IMR-90 (cell line): ENCODE results near the gene HTR3A. TPM values are rescaled to one million over a fixed set of nuclear protein-coding genes. Genes with fewer than 3 reads are reported as not detected.

Source experiments
- ATAC-seq: fragments of 200-7000 bp; cut with Tn5 transposase; 2 replicates; pipeline ENCODE4 v1.9.1; 2020; ENCODE audit warnings: low read depth, mild to moderate bottlenecking, moderate library complexity
- BruUV-seq: library from RNA; stranded (reverse); fragments of 400-500 nt; replicated peaks from 2 replicates; lab custom pipeline; 2021; lab: Mats Ljungman, UMichigan
- CTCF ChIA-PET: fragments of 300-600 bp; formaldehyde crosslinking; extraction: SDS; loops from one replicate; lab custom pipeline; 2021; ENCODE audit warnings: antibody characterized with exemption; lab: Yijun Ruan, JAX
- POLR2A ChIA-PET: fragments of 300-600 bp; sonication (Branson Sonifier 250); formaldehyde crosslinking; loops from one replicate; lab custom pipeline; 2022; ENCODE audit warnings: antibody characterized with exemption; ENCODE audit not compliant: unreplicated experiment; lab: Charles Lee
- DNase-seq: peaks from one replicate; pipeline ENCODE4 v3.0.0; 2013
- H2AFZ ChIP-seq: replicated peaks from 2 replicates; pipeline ENCODE3; 2013; ENCODE audit warnings: low read length, mild to moderate bottlenecking; ENCODE audit not compliant: poor library complexity
- H2AK5ac ChIP-seq: 2 replicates; pipeline ENCODE4 v1.6.1; 2013; ENCODE audit warnings: low read depth, low read length, inconsistent platforms
- H2AK9ac ChIP-seq: replicated peaks from 2 replicates; pipeline ENCODE3; 2013; ENCODE audit warnings: mild to moderate bottlenecking, low read depth, low read length, moderate library complexity; ENCODE audit not compliant: poor library complexity
- H2BK120ac ChIP-seq: 2 replicates; pipeline ENCODE4 v1.6.1; 2013; ENCODE audit warnings: low read depth, low read length, inconsistent platforms
- H2BK15ac ChIP-seq: 3 replicates; pipeline ENCODE4 v1.6.1; 2013; ENCODE audit warnings: low read depth, low read length, inconsistent platforms
- H2BK20ac ChIP-seq: 2 replicates; pipeline ENCODE4 v1.6.1; 2013; ENCODE audit warnings: low read depth, mild to moderate bottlenecking, inconsistent platforms, low read length, moderate library complexity
- H2BK5ac ChIP-seq: 2 replicates; pipeline ENCODE4 v1.6.1; 2013; ENCODE audit warnings: mild to moderate bottlenecking, low read depth, low read length, inconsistent platforms; ENCODE audit not compliant: poor library complexity, severe bottlenecking
- H3K14ac ChIP-seq: replicated peaks from 2 replicates; pipeline ENCODE4 v1.6.1; 2013; ENCODE audit warnings: low read depth, low read length, inconsistent platforms
- H3K18ac ChIP-seq: 2 replicates; pipeline ENCODE4 v1.6.1; 2013; ENCODE audit warnings: low read depth, low read length, control low read depth
- H3K23ac ChIP-seq: 2 replicates; pipeline ENCODE4 v1.6.1; 2013; ENCODE audit warnings: low read depth, low read length, inconsistent platforms
- H3K27ac ChIP-seq: 2 replicates; pipeline ENCODE4 v1.5.1; 2013; ENCODE audit warnings: mild to moderate bottlenecking, control low read depth, low read length; ENCODE audit not compliant: insufficient read depth
- H3K27me3 ChIP-seq: 2 replicates; pipeline ENCODE4 v1.6.1; 2013; ENCODE audit warnings: low read length; ENCODE audit not compliant: control insufficient read depth, insufficient read depth
- H3K36me3 ChIP-seq: 2 replicates; pipeline ENCODE4 v1.6.1; 2013; ENCODE audit warnings: low read length, mixed read lengths; ENCODE audit not compliant: control insufficient read depth, insufficient read depth
- H3K4ac ChIP-seq: 2 replicates; pipeline ENCODE4 v1.6.1; 2013; ENCODE audit warnings: low read depth, low read length, inconsistent platforms
- H3K4me1 ChIP-seq: 2 replicates; pipeline ENCODE4 v1.6.1; 2013; ENCODE audit warnings: low read length, mixed read lengths; ENCODE audit not compliant: control insufficient read depth, insufficient read depth
- H3K4me2 ChIP-seq: 2 replicates; pipeline ENCODE4 v1.6.1; 2013; ENCODE audit warnings: low read depth, mild to moderate bottlenecking, control low read depth, low read length, moderate library complexity
- H3K4me3 ChIP-seq: 2 replicates; pipeline ENCODE4 v1.5.1; 2013; ENCODE audit warnings: low read depth, mild to moderate bottlenecking, control low read depth, low read length, moderate library complexity; ENCODE audit not compliant: insufficient read depth
- H3K56ac ChIP-seq: 2 replicates; pipeline ENCODE4 v1.6.1; 2013; ENCODE audit warnings: low read length, inconsistent platforms; ENCODE audit not compliant: insufficient read depth; ENCODE audit errors: extremely low read depth
- H3K79me1 ChIP-seq, 2 experiments: 2 replicates each; pipeline ENCODE4 v1.6.1; 2013; ENCODE audit warnings: low read length in 2 of 2, inconsistent platforms in 1 of 2, low read depth in 1 of 2
- H3K9ac ChIP-seq: 2 replicates; pipeline ENCODE4 v1.6.1; 2013; ENCODE audit warnings: low read depth, low read length, control low read depth
- H3K9me1 ChIP-seq: 2 replicates; pipeline ENCODE4 v1.6.1; 2013; ENCODE audit warnings: low read length, inconsistent platforms; ENCODE audit not compliant: insufficient read depth
- H3K9me3 ChIP-seq: 2 replicates; pipeline ENCODE4 v1.6.1; 2013; ENCODE audit warnings: low read length; ENCODE audit not compliant: control insufficient read depth, insufficient read depth
- H4K20me1 ChIP-seq: 2 replicates; pipeline ENCODE4 v1.6.1; 2013; ENCODE audit warnings: low read length, inconsistent platforms; ENCODE audit not compliant: insufficient read depth
- H4K5ac ChIP-seq: 2 replicates; pipeline ENCODE4 v1.6.1; 2013; ENCODE audit warnings: mild to moderate bottlenecking, low read depth, low read length, control low read depth
- H4K8ac ChIP-seq, 2 experiments: 2 replicates each; pipeline ENCODE4 v1.6.1; 2013; ENCODE audit warnings: low read depth in 2 of 2, low read length in 2 of 2, control low read depth in 1 of 2, inconsistent platforms in 1 of 2
- H4K91ac ChIP-seq: 2 replicates; pipeline ENCODE4 v1.6.1; 2013; ENCODE audit warnings: low read depth, low read length, inconsistent platforms; ENCODE audit not compliant: insufficient read depth
- MXI1 ChIP-seq: IDR thresholded peaks from 2 replicates; pipeline ENCODE4 v1.6.1; 2012; ENCODE audit warnings: low read depth, mild to moderate bottlenecking, low read length, moderate library complexity, borderline replicate concordance
- POLR2A ChIP-seq: IDR thresholded peaks from 2 replicates; pipeline ENCODE4 v1.6.1; 2012; ENCODE audit warnings: mild to moderate bottlenecking, low read depth, low read length
- RAD21 ChIP-seq: IDR thresholded peaks from 2 replicates; pipeline ENCODE4 v1.6.1; 2012; ENCODE audit warnings: low read length, improper control_type of control experiment
- WGBS, 2 experiments: methylation state at CpG; one replicate each; pipeline versions ENCODE4 v1.1.5 to v1.1.7; 2013; ENCODE audit warnings: missing lambda C conversion rate in 2 of 2; ENCODE audit not compliant: insufficient read length in 1 of 2; ENCODE audit errors: extremely low coverage in 2 of 2; 5-methylcytosine and 5-hydroxymethylcytosine counted together
- dilution Hi-C: fragments of 300-500 bp; cut with HindIII; formaldehyde crosslinking; loops from one replicate; pipeline ENCODE4 v1.14.3; 2018; ENCODE audit warnings: low sequenced_read_pairs; ENCODE audit not compliant: unreplicated experiment
- in situ Hi-C: fragments of 300-500 bp; cut with MboI; formaldehyde crosslinking; loops from 3 replicates; pipeline ENCODE4 v1.14.3; 2019; ENCODE audit warnings: low sequenced_read_pairs, inconsistent platforms, mixed read lengths
- intact Hi-C: fragments of 100-400 bp; cut with micrococcal nuclease; formaldehyde crosslinking; loops from 2 replicates; pipeline ENCODE4 v1.10.0; 2022
- polyA plus RNA-seq, 3 experiments: library from polyadenylated mRNA; depleted of rRNA; stranded (reverse); fragments of >200 nt; gene quantifications; 2 replicates each; pipeline ENCODE4 v1.2.3, GENCODE V29; 2012; ENCODE audit warnings: low replicate concordance in 1 of 3
- total RNA-seq: library from RNA; depleted of rRNA; stranded (reverse); fragments of >200 nt; gene quantifications from 2 replicates; pipeline ENCODE4 v1.2.3, GENCODE V29; 2012

The HTR3A gene
- total and polyA plus RNA-seq, 2 of the 4 experiments (the other 2 are of a cell fraction): not detected

DNA sequence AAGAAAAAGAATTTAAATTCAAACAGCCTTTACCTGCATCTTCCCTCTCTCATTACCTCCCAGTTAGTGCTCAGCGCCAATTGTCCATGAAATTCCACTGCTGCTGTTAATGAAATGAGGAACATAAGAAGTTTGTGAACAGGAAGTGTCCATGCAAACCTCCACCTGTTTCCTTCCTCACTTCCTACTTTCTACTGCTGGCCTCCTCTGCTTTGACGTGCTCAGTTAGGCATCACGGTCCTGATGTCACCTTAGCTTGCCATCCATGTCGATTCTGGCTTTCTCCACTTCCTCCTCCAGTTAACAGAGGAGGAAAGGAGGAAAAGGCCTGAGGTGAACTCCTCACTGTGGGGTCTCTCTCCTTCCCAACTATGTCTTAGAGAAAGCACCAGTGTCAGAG is 26.9 kb upstream of the HTR3A start:
- in situ Hi-C loops (no loop called here), dilution Hi-C loops (no loop called here)
- BruUV-seq: no TSS peak

More for the DNA sequence above, 26.9 kb upstream of the HTR3A start:
- no peak overlapping the region for H3K56ac ChIP-seq
- DNase-seq (no peak), ATAC-seq (no peak)
- no peak overlapping the region for H3K4me2 ChIP-seq
- no peak overlapping the region for H4K5ac ChIP-seq
- H2AFZ ChIP-seq: no peak overlapping the region
- H2AK5ac ChIP-seq: no peak overlapping the region
- no peak overlapping the region for H3K23ac ChIP-seq
- no peak overlapping the region for H3K14ac ChIP-seq
- H3K4me3 ChIP-seq: no peak overlapping the region
- no peaks in the 10 kb centered on the region for H3K36me3 ChIP-seq
- H3K4me1 ChIP-seq: no peaks in the 10 kb centered on the region
- H2BK15ac ChIP-seq: no peak overlapping the region
- H4K8ac ChIP-seq: no peak overlapping the region
- H3K18ac ChIP-seq: no peak overlapping the region
- H2BK120ac ChIP-seq: no peak overlapping the region
- H3K79me1 ChIP-seq: no peaks in the 10 kb centered on the region
- H2AK9ac ChIP-seq: no peak overlapping the region
- no peaks in the 10 kb centered on the region for H4K20me1 ChIP-seq
- no CpG with 5 or more reads among the region's 4 CpGs for WGBS, 2 experiments
- H3K9me1 ChIP-seq: no peaks in the 10 kb centered on the region
- H3K27ac ChIP-seq: no peak overlapping the region
- no peak overlapping the region for H3K9ac ChIP-seq
- TF ChIP-seq RAD21 (no peak), MXI1 (no peak), POLR2A (no peak)
- H4K91ac ChIP-seq: no peak overlapping the region
- CTCF ChIA-PET: no interaction called here
- no peak overlapping the region for H2BK20ac ChIP-seq
- no peaks in the 10 kb centered on the region for H3K9me3 ChIP-seq
- no peak overlapping the region for H3K4ac ChIP-seq
- H2BK5ac ChIP-seq: no peak overlapping the region
- POLR2A ChIA-PET: no interaction called here
- intact Hi-C loops: no loop called here
- peaks cover 4% of the 10 kb centered on the region; the same call in 1 of the 2 replicates for H3K27me3 ChIP-seq
